Keratinocyte (primary cell): ENCODE results near the gene KDM2A.

Source experiments
- CTCF ChIP-seq, 3 experiments: IDR thresholded peaks in 1 of 3; conservative IDR thresholded peaks in 1 of 3; optimal IDR thresholded peaks in 1 of 3; 2 replicates in 2 of 3; 3 replicates in 1 of 3; pipeline versions ENCODE3 to v1.5.1; 2011; ENCODE audit warnings: low read length in 3 of 3, mild to moderate bottlenecking in 3 of 3, moderate library complexity in 2 of 3, control low read depth in 1 of 3, inconsistent platforms in 1 of 3; ENCODE audit not compliant: insufficient read depth in 2 of 3; ENCODE audit errors: extremely low read depth in 1 of 3
- EZH2 ChIP-seq: IDR thresholded peaks from one replicate; pipeline ENCODE4 v1.6.1; 2012; ENCODE audit warnings: inconsistent platforms, mild to moderate bottlenecking, low read length, moderate library complexity

GRCh38 chr11:67117672-67118180 lies 1.3 kb upstream of the KDM2A start:
- TF ChIP-seq CTCF (optimal IDR thresholded peaks at IDR 0.05 in 1 of 3, IDR thresholded peaks at IDR 0.05 in 1 of 3, conservative IDR thresholded peaks at IDR 0.05 in 1 of 3; ENCODE audit: extremely low read depth in 1 of 3, insufficient read depth in 2 of 3, low read length in 3 of 3) (no peak), EZH2 (no peak)
